CD4-positive, alpha-beta T cell treated with Interleukin-2 at 100 ng/mL for 4 hours (primary cell): ENCODE results near the gene MEGF11.

ENCODE experiments used
- DNase-seq: peaks from one replicate; pipeline ENCODE4 v3.0.0-alpha.2; 2020; ENCODE audit warnings: low spot score

MEGF11 gene

GRCh38 chr15:65847989-65848388, 405.6 kb downstream of the MEGF11 start:
- no peak for DNase-seq

DNA sequence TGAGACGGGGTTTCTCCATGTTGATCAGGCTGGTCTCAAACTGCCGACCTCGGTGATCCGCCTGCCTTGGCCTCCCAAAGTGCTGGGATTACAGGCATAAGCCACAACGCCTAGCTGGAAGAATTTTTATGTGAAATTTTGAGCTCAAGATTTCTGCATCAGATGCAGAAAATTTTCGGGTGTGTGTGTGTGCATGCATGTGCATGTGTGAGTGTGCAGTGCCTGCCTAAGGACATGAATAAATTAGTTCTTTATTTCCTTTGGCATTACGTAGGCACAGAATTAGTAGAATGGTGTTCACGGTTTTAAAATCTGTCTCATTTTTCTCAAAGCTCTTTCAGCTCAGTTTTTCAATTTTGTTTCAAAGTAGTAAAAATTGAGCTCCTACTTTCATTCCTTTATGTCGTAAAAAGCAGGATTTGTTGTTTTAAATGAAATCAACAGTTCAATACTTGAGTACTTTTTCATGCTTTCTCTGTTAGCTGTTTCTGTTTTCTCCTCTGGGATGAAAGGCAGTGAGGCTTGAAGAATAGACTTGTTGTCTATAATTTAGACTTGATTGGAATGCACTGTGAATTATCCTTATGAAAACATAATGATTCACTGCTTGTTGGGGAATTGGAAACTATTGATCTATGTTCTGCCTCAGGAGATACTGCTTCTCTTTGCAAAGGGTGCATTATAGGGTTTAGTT, 407.6 kb downstream of the MEGF11 start:
- no peak for DNase-seq
